ENCODE results near the gene THEM5. TPM values are rescaled to one million over a fixed set of nuclear protein-coding genes. Genes with fewer than 3 reads are reported as not detected.

The THEM5 gene
- total and polyA plus RNA-seq, 8 donors, result 0.67 to 1.2 (median 1.00) TPM; not detected in 2

- Histone ChIP-seq H3K9me3 (no peaks in the 10 kb centered on the region), H3K36me3 (no peaks in the 10 kb centered on the region), H3K4me1 (no peaks in the 10 kb centered on the region), H3K27me3 (peaks cover 0 to 8% of the 10 kb centered on the region in 2 donors), H3K27ac (no peak within 1 kb of the TSS), H3K4me3 (no peak within 1 kb of the TSS)
- intact Hi-C loops (cut with DNase I), result no loop called here
- no peak for ATAC-seq
- no peak for TF ChIP-seq CTCF (IDR thresholded peaks at IDR 0.05)
- no peak for DNase-seq
Observed at GRCh38 chr1:151805066-151805820, 48.3 kb downstream of the THEM5 start, which contains the start of gene LINGO4. TSS of gene LINGO4 (minus strand) at chr1:151805419. CDS start at chr1:151802704, 2,715 bp downstream.

GRCh38 chr1:151803915-151804314 is 49.6 kb downstream of the THEM5 start:
- intact Hi-C loops (cut with DNase I), result no loop called here
- ATAC-seq (no peak), DNase-seq (no peak)
- H3K4me1 ChIP-seq, result no peaks in the 10 kb centered on the region
- H3K4me3 ChIP-seq, result no peak overlapping the region
- peaks cover 0 to 17% of the 10 kb centered on the region in 2 donors for H3K27me3 ChIP-seq
- no peaks in the 10 kb centered on the region for H3K36me3 ChIP-seq
- H3K27ac ChIP-seq, result no peak overlapping the region
- H3K9me3 ChIP-seq, result no peaks in the 10 kb centered on the region
- no peak for TF ChIP-seq CTCF (IDR thresholded peaks at IDR 0.05)

- H3K27me3 ChIP-seq, result peaks cover 0 to 17% of the 10 kb centered on the region in 2 donors
- ATAC-seq (no peak), DNase-seq (no peak)
- H3K4me1 ChIP-seq, result no peaks in the 10 kb centered on the region
- no peak for TF ChIP-seq CTCF (IDR thresholded peaks at IDR 0.05)
- H3K36me3 ChIP-seq, result no peaks in the 10 kb centered on the region
- no peak overlapping the region for H3K27ac ChIP-seq
- intact Hi-C loops (cut with DNase I), result no loop called here
- H3K4me3 ChIP-seq, result no peak overlapping the region
- no peaks in the 10 kb centered on the region for H3K9me3 ChIP-seq
Observed at GRCh38 chr1:151803164-151803563, 50.3 kb downstream of the THEM5 start.

- Histone ChIP-seq H3K27ac (no peak overlapping the region), H3K36me3 (no peaks in the 10 kb centered on the region), H3K4me3 (no peak overlapping the region), H3K4me1 (no peaks in the 10 kb centered on the region), H3K9me3 (no peaks in the 10 kb centered on the region), H3K27me3 (peaks cover 0 to 17% of the 10 kb centered on the region in 2 donors)
- intact Hi-C loops (cut with DNase I), result no loop called here
- no peak for TF ChIP-seq CTCF (IDR thresholded peaks at IDR 0.05)
- DNase-seq, result no peak
- ATAC-seq, result no peak
Observed at GRCh38 chr1:151802372-151802771, 51.1 kb downstream of the THEM5 start.

- no peak for TF ChIP-seq CTCF (IDR thresholded peaks at IDR 0.05)
- Histone ChIP-seq H3K9me3 (no peaks in the 10 kb centered on the region), H3K27ac (no peak overlapping the region), H3K4me1 (no peaks in the 10 kb centered on the region), H3K27me3 (peaks cover 0 to 17% of the 10 kb centered on the region in 2 donors), H3K36me3 (no peaks in the 10 kb centered on the region), H3K4me3 (no peak overlapping the region)
- no peak for ATAC-seq
- DNase-seq, result no peak
- intact Hi-C loops (cut with DNase I), result no loop called here
Observed at GRCh38 chr1:151801846-151802245, 51.7 kb downstream of the THEM5 start.
